ENCODE results near the gene PTPN14. TPM values are rescaled to one million over a fixed set of nuclear protein-coding genes. Genes with fewer than 3 reads are reported as not detected.

The PTPN14 gene
- total RNA-seq, 3 donors from 2014 or later = 5.8 to 49.0 (median 8.3) TPM

GRCh38 chr1:214360525-214361164, 190.8 kb downstream of the PTPN14 start:
- ATAC-seq (no peak), DNase-seq (no peak)
- TF ChIP-seq, protein P1, sequence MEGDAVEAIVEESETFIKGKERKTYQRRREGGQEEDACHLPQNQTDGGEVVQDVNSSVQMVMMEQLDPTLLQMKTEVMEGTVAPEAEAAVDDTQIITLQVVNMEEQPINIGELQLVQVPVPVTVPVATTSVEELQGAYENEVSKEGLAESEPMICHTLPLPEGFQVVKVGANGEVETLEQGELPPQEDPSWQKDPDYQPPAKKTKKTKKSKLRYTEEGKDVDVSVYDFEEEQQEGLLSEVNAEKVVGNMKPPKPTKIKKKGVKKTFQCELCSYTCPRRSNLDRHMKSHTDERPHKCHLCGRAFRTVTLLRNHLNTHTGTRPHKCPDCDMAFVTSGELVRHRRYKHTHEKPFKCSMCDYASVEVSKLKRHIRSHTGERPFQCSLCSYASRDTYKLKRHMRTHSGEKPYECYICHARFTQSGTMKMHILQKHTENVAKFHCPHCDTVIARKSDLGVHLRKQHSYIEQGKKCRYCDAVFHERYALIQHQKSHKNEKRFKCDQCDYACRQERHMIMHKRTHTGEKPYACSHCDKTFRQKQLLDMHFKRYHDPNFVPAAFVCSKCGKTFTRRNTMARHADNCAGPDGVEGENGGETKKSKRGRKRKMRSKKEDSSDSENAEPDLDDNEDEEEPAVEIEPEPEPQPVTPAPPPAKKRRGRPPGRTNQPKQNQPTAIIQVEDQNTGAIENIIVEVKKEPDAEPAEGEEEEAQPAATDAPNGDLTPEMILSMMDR (IDR thresholded peaks at IDR 0.05) = no peak
- Histone ChIP-seq H3K4me1 (ENCODE audit: low read depth) (no peaks in the 10 kb centered on the region), H3K4me3 (no peak overlapping the region), H3K9me3 (no peaks in the 10 kb centered on the region), H3K36me3 (ENCODE audit: low read depth) (no peaks in the 10 kb centered on the region)
- intact Hi-C loops (cut with DNase I, micrococcal nuclease) = no loop called here

DNA sequence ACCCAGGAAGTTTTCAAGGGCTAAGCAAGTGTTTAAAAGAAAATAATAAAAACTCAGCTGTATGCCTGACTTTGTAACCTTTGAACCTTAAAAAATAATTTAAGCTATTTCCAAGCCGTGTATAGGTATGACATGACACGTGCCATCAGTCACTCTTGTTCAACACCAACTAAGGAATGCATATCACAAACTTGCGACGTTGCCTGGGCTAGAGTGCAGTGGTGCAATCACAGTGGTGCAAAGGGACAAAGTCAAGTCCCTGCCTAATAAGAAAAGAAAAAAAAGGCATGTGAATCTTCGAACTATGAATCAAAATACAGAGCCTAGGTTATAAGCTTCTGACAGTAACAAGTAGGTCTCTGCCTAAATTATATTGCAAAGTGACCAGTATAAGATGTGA, 191.3 kb downstream of the PTPN14 start:
- DNase-seq = no peak
- intact Hi-C loops (cut with DNase I, micrococcal nuclease) = no loop called here
- no peaks in the 10 kb centered on the region for H3K9me3 ChIP-seq
- ATAC-seq = no peak
- no peak overlapping the region for H3K4me3 ChIP-seq
- TF ChIP-seq, protein P1 (IDR thresholded peaks at IDR 0.05) = no peak
- no peaks in the 10 kb centered on the region for H3K36me3 ChIP-seq (ENCODE audit: low read depth)
- no peaks in the 10 kb centered on the region for H3K4me1 ChIP-seq (ENCODE audit: low read depth)

GRCh38 chr1:214354440-214355148, 196.8 kb downstream of the PTPN14 start:
- TF ChIP-seq, protein P1 (IDR thresholded peaks at IDR 0.05) = no peak
- ATAC-seq = no peak
- H3K4me1 ChIP-seq (ENCODE audit: low read depth) = no peaks in the 10 kb centered on the region
- H3K9me3 ChIP-seq = no peaks in the 10 kb centered on the region
- no peak overlapping the region for H3K4me3 ChIP-seq
- H3K36me3 ChIP-seq (ENCODE audit: low read depth) = no peaks in the 10 kb centered on the region
- no peak for DNase-seq
- intact Hi-C loops (cut with DNase I, micrococcal nuclease) = no loop called here

DNA sequence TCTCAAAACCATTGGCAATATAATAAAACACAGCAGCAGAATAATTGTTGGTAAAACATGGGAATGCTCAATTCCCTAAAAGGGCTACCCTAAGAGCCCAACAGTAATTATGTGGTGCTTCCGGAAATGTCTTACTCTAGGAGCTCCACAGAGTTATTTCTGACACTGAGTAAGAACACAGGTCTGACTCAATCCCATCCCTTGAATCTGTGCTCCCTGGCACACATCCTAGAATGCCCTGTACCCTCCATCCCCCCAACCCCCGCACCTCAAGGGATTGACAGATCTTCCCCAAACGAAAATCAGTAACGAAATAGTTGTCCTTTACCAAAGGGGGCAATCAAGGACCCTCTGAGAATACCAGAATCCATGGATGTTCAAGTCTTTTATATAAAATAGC, 198.6 kb downstream of the PTPN14 start:
- Histone ChIP-seq H3K4me3 (no peak overlapping the region), H3K36me3 (ENCODE audit: low read depth) (no peaks in the 10 kb centered on the region), H3K4me1 (ENCODE audit: low read depth) (no peaks in the 10 kb centered on the region), H3K9me3 (no peaks in the 10 kb centered on the region)
- ATAC-seq (no peak), DNase-seq (no peak)
- intact Hi-C loops (cut with DNase I, micrococcal nuclease) = no loop called here
- TF ChIP-seq, protein P1 (IDR thresholded peaks at IDR 0.05) = no peak

GRCh38 chr1:214351551-214352277, 199.7 kb downstream of the PTPN14 start:
- TF ChIP-seq, protein P1 (IDR thresholded peaks at IDR 0.05) = no peak

More at GRCh38 chr1:214351551-214352277, 199.7 kb downstream of the PTPN14 start:
- no peaks in the 10 kb centered on the region for H3K4me1 ChIP-seq (ENCODE audit: low read depth)
- no peak overlapping the region for H3K4me3 ChIP-seq
- intact Hi-C loops (cut with DNase I, micrococcal nuclease) = no loop called here
- no peaks in the 10 kb centered on the region for H3K9me3 ChIP-seq
- ATAC-seq (no peak), DNase-seq (no peak)
- H3K36me3 ChIP-seq (ENCODE audit: low read depth) = no peaks in the 10 kb centered on the region
